GM12878 (cell line): ENCODE data around the gene SLC3A2. TPM values are rescaled to one million over a fixed set of nuclear protein-coding genes. Genes with fewer than 3 reads are reported as not detected.

Source experiments
- ATAC-seq: fragments of 200-7000 bp; cut with Tn5 transposase; 3 replicates; pipeline ENCODE4 v1.9.1; 2020; ENCODE audit warnings: mild to moderate bottlenecking, moderate library complexity
- BruUV-seq: library from RNA; stranded (reverse); fragments of 400-500 nt; replicated peaks from 2 replicates; lab custom pipeline; 2021; lab: Mats Ljungman, UMichigan
- CTCF ChIA-PET: fragments of 300-600 bp; sonication (Branson Sonifier 250); formaldehyde crosslinking; extraction: SDS; loops from one replicate; lab custom pipeline; 2021; ENCODE audit warnings: inconsistent platforms; lab: Yijun Ruan, JAX
- POLR2A ChIA-PET: fragments of 350-600 bp; formaldehyde crosslinking; extraction: SDS; loops from one replicate; lab custom pipeline; 2021; ENCODE audit warnings: inconsistent platforms; lab: Charles Lee
- RAD21 ChIA-PET: fragments of 300-600 bp; sonication (Branson Sonifier 250); formaldehyde crosslinking; loops from one replicate; lab custom pipeline; 2023; ENCODE audit warnings: antibody characterized with exemption; ENCODE audit not compliant: unreplicated experiment; lab: Charles Lee
- SMC1A ChIA-PET: fragments of 300-600 bp; sonication (Branson Sonifier 250); formaldehyde crosslinking; loops from one replicate; lab custom pipeline; 2023; ENCODE audit not compliant: unreplicated experiment, uncharacterized antibody; lab: Charles Lee
- DNase-seq: peaks from one replicate; pipeline ENCODE4 v3.0.0-alpha.2; 2011; ENCODE audit warnings: low read depth, low spot score
- FAIRE-seq: peaks from 3 replicates; lab custom pipeline; 2011; peaks lifted over from hg19 to GRCh38; lab: Jason Lieb, UNC
- H2AFZ ChIP-seq: 2 replicates; pipeline ENCODE4 v1.6.0; 2011; ENCODE audit warnings: low read depth, low read length, control low read depth; ENCODE audit not compliant: control insufficient read depth
- H3K27ac ChIP-seq: 2 replicates; pipeline ENCODE4 v1.5.1; 2011; ENCODE audit warnings: control low read depth; ENCODE audit not compliant: control insufficient read depth, insufficient read depth
- H3K27me3 ChIP-seq, 2 experiments: replicated peaks in 1 of 2; 2 replicates each; pipeline versions ENCODE4 v1.6.0 to v1.6.1; 2011; ENCODE audit warnings: low read length in 1 of 2; ENCODE audit not compliant: control insufficient read depth in 2 of 2, insufficient read depth in 2 of 2
- H3K36me3 ChIP-seq, 2 experiments: 2 replicates each; pipeline ENCODE4 v1.5.1; 2011; ENCODE audit warnings: low read length in 1 of 2; ENCODE audit not compliant: control insufficient read depth in 2 of 2, insufficient read depth in 2 of 2
- H3K4me1 ChIP-seq: 2 replicates; pipeline ENCODE4 v1.6.1; 2011; ENCODE audit warnings: mild to moderate bottlenecking, low read length, moderate library complexity, mixed read lengths; ENCODE audit not compliant: control insufficient read depth, insufficient read depth
- H3K4me2 ChIP-seq: 2 replicates; pipeline ENCODE4 v1.6.0; 2011; ENCODE audit warnings: control low read depth; ENCODE audit not compliant: control insufficient read depth, insufficient read depth
- H3K4me3 ChIP-seq: fragments of 200-600 bp; sonication (generic); 2 replicates; pipeline ENCODE4 v1.5.1; 2016
- H3K79me2 ChIP-seq: 2 replicates; pipeline ENCODE4 v1.6.0; 2011; ENCODE audit warnings: low read length; ENCODE audit not compliant: control insufficient read depth, insufficient read depth
- H3K9ac ChIP-seq: 2 replicates; pipeline ENCODE4 v1.8.0; 2011; ENCODE audit warnings: low read length, control low read depth, mixed read lengths; ENCODE audit not compliant: control insufficient read depth, insufficient read depth
- H3K9me3 ChIP-seq: replicated peaks from 3 replicates; pipeline ENCODE4 v1.5.1; 2011; ENCODE audit warnings: mild to moderate bottlenecking, low read length; ENCODE audit not compliant: control insufficient read depth, insufficient read depth
- H4K20me1 ChIP-seq: 2 replicates; pipeline ENCODE4 v1.6.0; 2011; ENCODE audit not compliant: control insufficient read depth, insufficient read depth
- CHD4 ChIP-seq: fragments of 200-600 bp; sonication (generic); IDR thresholded peaks from 2 replicates; pipeline ENCODE4 v1.6.1; 2016; ENCODE audit warnings: mild to moderate bottlenecking
- GATAD2B ChIP-seq: fragments of 450-650 bp; conservative IDR thresholded peaks from 2 replicates; pipeline ENCODE4 v1.6.1; 2017; ENCODE audit warnings: low read depth, mild to moderate bottlenecking, moderate library complexity
- MTA2 ChIP-seq: fragments of 450-650 bp; IDR thresholded peaks from 2 replicates; pipeline ENCODE4 v1.6.1; 2016; ENCODE audit warnings: low read depth, mild to moderate bottlenecking, moderate library complexity
- NR2F1 ChIP-seq: fragments of 450-650 bp; conservative IDR thresholded peaks from 2 replicates; pipeline ENCODE4 v1.6.1; 2017; ENCODE audit warnings: mild to moderate bottlenecking
- PAX5 ChIP-seq: IDR thresholded peaks from 2 replicates; pipeline ENCODE4 v1.6.1; 2011; ENCODE audit warnings: low read depth, low read length, borderline replicate concordance
- SIX5 ChIP-seq: IDR thresholded peaks from 2 replicates; pipeline ENCODE4 v1.6.1; 2011; ENCODE audit warnings: mild to moderate bottlenecking, low read depth, low read length, moderate library complexity; ENCODE audit not compliant: severe bottlenecking
- STAT3 ChIP-seq: IDR thresholded peaks from 2 replicates; pipeline ENCODE4 v1.6.1; 2011; ENCODE audit warnings: low read depth, low read length, improper control_type of control experiment
- WGBS: methylation state at CpG from one replicate; pipeline ENCODE4 v1.1.6; 2016; ENCODE audit warnings: low lambda C conversion rate; ENCODE audit not compliant: insufficient replicate concordance, insufficient coverage; ENCODE audit errors: missing lambda C conversion rate; 5-methylcytosine and 5-hydroxymethylcytosine counted together
- in situ Hi-C: fragments of 300-500 bp; cut with MboI; formaldehyde crosslinking; loops from 9 replicates; pipeline ENCODE4 v1.14.3; 2018; ENCODE audit warnings: mixed read lengths
- intact Hi-C: fragments of 100-400 bp; cut with micrococcal nuclease; formaldehyde crosslinking; loops from one replicate; pipeline ENCODE4 v1.14.2; 2022; ENCODE audit not compliant: unreplicated experiment
- polyA plus RNA-seq, 11 experiments: library from polyadenylated mRNA; depleted of rRNA in 4 of 11; unstranded in 6 of 11; stranded (reverse) in 5 of 11; fragments of >200 nt; fragmentation: Nextera tagmentation in 4 of 11; fragmentation: Illumina TruSeq in 1 of 11; extraction: Ambion mirVana in 4 of 11; extraction: Trizol in 1 of 11; gene quantifications; 1 replicate in 1 of 11; 2 replicates in 10 of 11; pipeline versions ENCODE4 v1.2.1 to v1.2.3, GENCODE V29; 2011 to 2016; ENCODE audit warnings: inconsistent platforms in 2 of 11, missing spikeins in 2 of 11, low read depth in 1 of 11
- total RNA-seq, 4 experiments: library from RNA; depleted of rRNA in 3 of 4; stranded (reverse); fragments of >200 nt in 3 of 4; fragmentation: Illumina TruSeq in 1 of 4; extraction: Trizol in 1 of 4; gene quantifications; 2 replicates each; pipeline versions ENCODE4 v1.2.1 to v1.2.3, GENCODE V29; 2013 to 2021
- TF ChIP-seq, protein P1 (sequence below): fragments of 450-650 bp; IDR thresholded peaks from 2 replicates; pipeline ENCODE4 v1.6.1; 2017; ENCODE audit warnings: mild to moderate bottlenecking, moderate library complexity
- TF ChIP-seq, protein P2 (sequence below): fragments of 450-650 bp; IDR thresholded peaks from 2 replicates; pipeline ENCODE4 v1.6.1; 2017; ENCODE audit warnings: mild to moderate bottlenecking
- TF ChIP-seq, protein P3 (sequence below): fragments of 150-350 bp; IDR thresholded peaks from 2 replicates; pipeline ENCODE4 v1.6.1; 2016; ENCODE audit warnings: low read depth, low read length

SLC3A2 gene
- total and polyA plus RNA-seq, 10 of the 15 experiments (the other 5 are each of a cell fraction or from before 2014, with no cell fraction given): 6.9 to 158 (median 106) TPM

DNA sequence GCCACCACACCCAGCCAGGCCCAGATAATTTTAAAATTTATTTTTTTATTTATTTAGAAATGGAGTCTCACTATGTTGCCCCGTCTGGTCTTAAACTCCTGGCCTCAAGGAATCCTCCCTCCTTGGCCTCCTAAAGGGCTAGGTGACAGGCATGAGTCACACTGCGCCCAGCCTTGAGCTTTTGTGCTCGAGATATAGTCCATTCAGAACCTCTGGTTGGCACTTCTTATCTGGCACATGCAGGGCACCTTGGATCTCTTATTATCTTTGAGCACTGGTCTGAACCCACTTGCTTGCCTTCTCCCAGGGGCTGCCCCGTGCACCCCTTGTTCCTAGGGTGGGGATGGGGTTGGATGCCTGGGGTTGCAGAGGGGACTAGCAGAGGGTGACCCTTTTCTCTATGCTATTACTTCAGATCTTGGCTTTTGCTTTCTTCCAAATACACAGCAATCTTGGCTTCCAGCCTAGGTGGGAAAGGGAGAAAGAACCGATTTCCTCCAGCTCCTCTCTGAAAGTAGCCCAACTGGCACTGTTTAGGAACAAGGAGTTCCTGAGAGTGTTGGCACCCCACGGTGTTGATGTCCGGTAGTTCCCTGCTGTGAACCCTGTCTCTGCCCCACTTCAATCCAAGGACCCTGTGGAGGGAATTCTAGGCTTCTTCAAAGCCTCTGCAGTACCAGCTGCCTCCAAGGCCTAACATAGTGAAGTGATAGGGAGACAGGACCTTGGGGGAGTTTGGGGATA is 1.3 kb upstream of the SLC3A2 start (continued):
- TF ChIP-seq, protein P1, sequence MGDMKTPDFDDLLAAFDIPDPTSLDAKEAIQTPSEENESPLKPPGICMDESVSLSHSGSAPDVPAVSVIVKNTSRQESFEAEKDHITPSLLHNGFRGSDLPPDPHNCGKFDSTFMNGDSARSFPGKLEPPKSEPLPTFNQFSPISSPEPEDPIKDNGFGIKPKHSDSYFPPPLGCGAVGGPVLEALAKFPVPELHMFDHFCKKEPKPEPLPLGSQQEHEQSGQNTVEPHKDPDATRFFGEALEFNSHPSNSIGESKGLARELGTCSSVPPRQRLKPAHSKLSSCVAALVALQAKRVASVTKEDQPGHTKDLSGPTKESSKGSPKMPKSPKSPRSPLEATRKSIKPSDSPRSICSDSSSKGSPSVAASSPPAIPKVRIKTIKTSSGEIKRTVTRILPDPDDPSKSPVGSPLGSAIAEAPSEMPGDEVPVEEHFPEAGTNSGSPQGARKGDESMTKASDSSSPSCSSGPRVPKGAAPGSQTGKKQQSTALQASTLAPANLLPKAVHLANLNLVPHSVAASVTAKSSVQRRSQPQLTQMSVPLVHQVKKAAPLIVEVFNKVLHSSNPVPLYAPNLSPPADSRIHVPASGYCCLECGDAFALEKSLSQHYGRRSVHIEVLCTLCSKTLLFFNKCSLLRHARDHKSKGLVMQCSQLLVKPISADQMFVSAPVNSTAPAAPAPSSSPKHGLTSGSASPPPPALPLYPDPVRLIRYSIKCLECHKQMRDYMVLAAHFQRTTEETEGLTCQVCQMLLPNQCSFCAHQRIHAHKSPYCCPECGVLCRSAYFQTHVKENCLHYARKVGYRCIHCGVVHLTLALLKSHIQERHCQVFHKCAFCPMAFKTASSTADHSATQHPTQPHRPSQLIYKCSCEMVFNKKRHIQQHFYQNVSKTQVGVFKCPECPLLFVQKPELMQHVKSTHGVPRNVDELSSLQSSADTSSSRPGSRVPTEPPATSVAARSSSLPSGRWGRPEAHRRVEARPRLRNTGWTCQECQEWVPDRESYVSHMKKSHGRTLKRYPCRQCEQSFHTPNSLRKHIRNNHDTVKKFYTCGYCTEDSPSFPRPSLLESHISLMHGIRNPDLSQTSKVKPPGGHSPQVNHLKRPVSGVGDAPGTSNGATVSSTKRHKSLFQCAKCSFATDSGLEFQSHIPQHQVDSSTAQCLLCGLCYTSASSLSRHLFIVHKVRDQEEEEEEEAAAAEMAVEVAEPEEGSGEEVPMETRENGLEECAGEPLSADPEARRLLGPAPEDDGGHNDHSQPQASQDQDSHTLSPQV: no peak
- no peak for TF ChIP-seq PAX5
- TF ChIP-seq, all 136 proteins: peak for 0

DNA sequence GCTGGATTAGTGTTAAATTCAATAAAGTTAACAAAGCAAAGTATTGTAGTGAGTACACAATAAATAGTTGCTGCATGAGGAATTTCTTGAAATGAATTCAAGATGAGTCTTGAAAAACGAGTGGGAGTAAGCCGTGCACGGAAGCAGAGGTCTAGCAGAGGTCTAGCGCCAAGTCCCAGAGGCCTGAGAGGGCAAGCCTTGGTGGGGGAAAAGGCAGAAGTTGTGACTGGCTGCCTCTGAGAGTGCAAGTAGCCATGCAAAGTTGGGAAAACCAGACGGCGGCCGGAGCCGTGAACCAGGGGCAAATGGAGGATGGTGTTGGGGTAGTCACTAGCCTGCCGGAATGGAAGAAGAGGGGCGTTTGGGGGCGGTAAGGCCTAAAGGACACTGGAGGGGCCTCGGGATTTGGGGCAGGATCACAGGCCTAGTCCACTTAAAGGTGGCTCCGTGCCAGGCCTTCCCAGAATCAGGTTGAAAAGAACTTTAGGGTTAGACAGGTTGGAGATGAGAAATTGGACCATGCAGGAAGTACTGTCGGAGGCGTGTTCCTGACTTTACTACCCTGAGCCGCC is 379 bp upstream of the SLC3A2 start:
- H3K36me3 ChIP-seq: peaks cover 18 to 23% of the 10 kb centered on the region in 2 experiments
- ChIA-PET RAD21 (interaction anchor here (0.7 to 2.8 kb wide), 7 partner anchors 17 to 289 kb away, joined by 3 to 18 read pairs (median 6); partner anchors contain the start of genes C11orf98, CSKMT, TUT1 and ZBTB3), SMC1A (interaction anchor here (0.8 to 2.0 kb wide), 5 partner anchors 18 to 153 kb away, joined by 3 to 8 read pairs (median 3); partner anchors contain the start of genes HNRNPUL2 and TTC9C), CTCF (interaction anchor here (0.5 to 5.7 kb wide), 11 partner anchors 10 to 289 kb away, joined by 3 to 38 read pairs (median 3); partner anchors contain the start of genes TMEM179B and TUT1), POLR2A (interaction anchor here (0.5 to 4.4 kb wide), 7 partner anchors 25 to 378 kb away, joined by 3 to 41 read pairs (median 6); partner anchors contain the start of genes HNRNPUL2, POLR2G, TAF6L and TMEM179B)
- peak overlapping the region; percentile 45 for H2AFZ ChIP-seq
- no peak for DNase-seq
- peaks cover 15% of the 10 kb centered on the region for H3K4me1 ChIP-seq
- ATAC-seq: peak; percentile 41
- in situ Hi-C loops: no loop called here
- H3K4me3 ChIP-seq: peak overlapping the region; percentile 91
- intact Hi-C loops: loop anchor here (2.0 to 5.0 kb wide), 2 partner anchors 40 to 93 kb away; partner anchors contain the start of gene TMEM179B
- H3K9ac ChIP-seq: peak overlapping the region; percentile 96; the same call in 1 of the 2 replicates
- H3K9me3 ChIP-seq: no peaks in the 10 kb centered on the region
- H3K79me2 ChIP-seq: peaks cover 47% of the 10 kb centered on the region
- peak overlapping the region; percentile 95 for H3K27ac ChIP-seq
- 1% methylated on average over 16 of the region's 16 CpGs for WGBS
- no TSS peak for BruUV-seq
- FAIRE-seq: peak; percentile 65
- no peaks in the 10 kb centered on the region for H4K20me1 ChIP-seq
- peak overlapping the region; percentile 78 for H3K4me2 ChIP-seq
- no peaks in the 10 kb centered on the region for H3K27me3 ChIP-seq
- TF ChIP-seq MTA2: 0 out of 2 replicates have a peak, but pooled peaks have one; percentile 30
- TF ChIP-seq, protein P2, sequence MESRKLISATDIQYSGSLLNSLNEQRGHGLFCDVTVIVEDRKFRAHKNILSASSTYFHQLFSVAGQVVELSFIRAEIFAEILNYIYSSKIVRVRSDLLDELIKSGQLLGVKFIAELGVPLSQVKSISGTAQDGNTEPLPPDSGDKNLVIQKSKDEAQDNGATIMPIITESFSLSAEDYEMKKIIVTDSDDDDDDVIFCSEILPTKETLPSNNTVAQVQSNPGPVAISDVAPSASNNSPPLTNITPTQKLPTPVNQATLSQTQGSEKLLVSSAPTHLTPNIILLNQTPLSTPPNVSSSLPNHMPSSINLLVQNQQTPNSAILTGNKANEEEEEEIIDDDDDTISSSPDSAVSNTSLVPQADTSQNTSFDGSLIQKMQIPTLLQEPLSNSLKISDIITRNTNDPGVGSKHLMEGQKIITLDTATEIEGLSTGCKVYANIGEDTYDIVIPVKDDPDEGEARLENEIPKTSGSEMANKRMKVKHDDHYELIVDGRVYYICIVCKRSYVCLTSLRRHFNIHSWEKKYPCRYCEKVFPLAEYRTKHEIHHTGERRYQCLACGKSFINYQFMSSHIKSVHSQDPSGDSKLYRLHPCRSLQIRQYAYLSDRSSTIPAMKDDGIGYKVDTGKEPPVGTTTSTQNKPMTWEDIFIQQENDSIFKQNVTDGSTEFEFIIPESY: no peak
- no peak for TF ChIP-seq GATAD2B
- no peak for TF ChIP-seq STAT3
- no peak for TF ChIP-seq CHD4
- no peak for TF ChIP-seq SIX5
- TF ChIP-seq, protein P3, sequence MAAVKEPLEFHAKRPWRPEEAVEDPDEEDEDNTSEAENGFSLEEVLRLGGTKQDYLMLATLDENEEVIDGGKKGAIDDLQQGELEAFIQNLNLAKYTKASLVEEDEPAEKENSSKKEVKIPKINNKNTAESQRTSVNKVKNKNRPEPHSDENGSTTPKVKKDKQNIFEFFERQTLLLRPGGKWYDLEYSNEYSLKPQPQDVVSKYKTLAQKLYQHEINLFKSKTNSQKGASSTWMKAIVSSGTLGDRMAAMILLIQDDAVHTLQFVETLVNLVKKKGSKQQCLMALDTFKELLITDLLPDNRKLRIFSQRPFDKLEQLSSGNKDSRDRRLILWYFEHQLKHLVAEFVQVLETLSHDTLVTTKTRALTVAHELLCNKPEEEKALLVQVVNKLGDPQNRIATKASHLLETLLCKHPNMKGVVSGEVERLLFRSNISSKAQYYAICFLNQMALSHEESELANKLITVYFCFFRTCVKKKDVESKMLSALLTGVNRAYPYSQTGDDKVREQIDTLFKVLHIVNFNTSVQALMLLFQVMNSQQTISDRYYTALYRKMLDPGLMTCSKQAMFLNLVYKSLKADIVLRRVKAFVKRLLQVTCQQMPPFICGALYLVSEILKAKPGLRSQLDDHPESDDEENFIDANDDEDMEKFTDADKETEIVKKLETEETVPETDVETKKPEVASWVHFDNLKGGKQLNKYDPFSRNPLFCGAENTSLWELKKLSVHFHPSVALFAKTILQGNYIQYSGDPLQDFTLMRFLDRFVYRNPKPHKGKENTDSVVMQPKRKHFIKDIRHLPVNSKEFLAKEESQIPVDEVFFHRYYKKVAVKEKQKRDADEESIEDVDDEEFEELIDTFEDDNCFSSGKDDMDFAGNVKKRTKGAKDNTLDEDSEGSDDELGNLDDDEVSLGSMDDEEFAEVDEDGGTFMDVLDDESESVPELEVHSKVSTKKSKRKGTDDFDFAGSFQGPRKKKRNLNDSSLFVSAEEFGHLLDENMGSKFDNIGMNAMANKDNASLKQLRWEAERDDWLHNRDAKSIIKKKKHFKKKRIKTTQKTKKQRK: no peak
- TF ChIP-seq NR2F1: peak; percentile 68
